ENCODE results near the gene SLC39A11. TPM values are rescaled to one million over a fixed set of nuclear protein-coding genes. Genes with fewer than 3 reads are reported as not detected.

Gene SLC39A11
- total RNA-seq, 1 donor from 2014 or later: 21.5 TPM

DNA sequence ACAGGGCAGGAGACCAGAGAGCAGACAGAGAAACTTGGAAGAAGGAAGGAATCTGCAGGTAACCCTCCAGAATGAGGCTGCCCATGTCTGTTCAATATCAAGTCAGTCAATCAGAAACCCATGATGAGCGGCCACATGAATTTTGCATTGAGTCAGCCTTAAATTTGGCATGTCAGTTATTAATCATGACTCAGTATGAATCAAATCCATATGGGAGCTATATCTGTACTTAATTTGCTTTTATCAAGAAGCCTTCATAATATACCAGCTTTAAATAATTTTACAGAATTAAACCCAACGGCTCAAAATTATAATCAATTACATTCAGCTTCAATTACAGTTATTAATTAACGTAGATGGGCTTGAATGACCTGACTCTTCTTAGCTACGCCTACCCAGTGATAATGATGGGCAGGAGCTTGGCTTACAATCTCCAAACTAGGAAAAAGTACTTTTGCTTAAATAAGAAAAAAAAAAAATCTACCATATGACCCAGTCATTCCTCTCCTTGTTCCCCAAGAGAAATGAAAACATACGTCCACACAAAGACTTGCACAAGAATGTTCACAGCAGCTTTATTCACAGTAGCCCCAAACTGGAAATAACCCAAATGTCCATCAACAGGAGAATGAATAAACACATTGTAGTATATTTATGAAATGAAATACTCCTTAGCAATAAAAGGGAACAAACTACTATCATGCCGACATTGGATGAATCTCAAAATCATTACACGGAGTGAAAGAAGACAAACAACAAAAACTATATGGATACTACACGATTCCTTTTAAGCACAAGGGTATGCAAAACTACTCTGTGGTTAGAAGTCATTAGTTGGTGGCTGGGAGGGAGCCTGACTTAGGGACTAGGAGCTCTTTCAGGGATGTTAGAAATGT, 48.6 kb downstream of the SLC39A11 start:
- H3K27ac Mint-ChIP-seq (ENCODE audit: unreplicated experiment): no peak overlapping the region
- Histone ChIP-seq H4K20me1 (ENCODE audit: insufficient read depth, low read length) (peaks cover 4% of the 10 kb centered on the region), H3K9ac (ENCODE audit: low read length) (no peak overlapping the region), H3K27me3 (ENCODE audit: insufficient read depth, low read length) (no peaks in the 10 kb centered on the region), H3K4me2 (ENCODE audit: low read length) (peak overlapping the region; percentile 62), H3K27ac (ENCODE audit: low read depth, low read length) (no peak overlapping the region), H2AFZ (ENCODE audit: low read depth, low read length) (no peak overlapping the region), H3K9me3 (ENCODE audit: insufficient read depth, low read depth, low read length) (no peaks in the 10 kb centered on the region), H3K36me3 (ENCODE audit: insufficient read depth, low read length) (no peaks in the 10 kb centered on the region), H3K4me1 (ENCODE audit: insufficient read depth, low read length) (peaks cover 7% of the 10 kb centered on the region), H3K4me3 (ENCODE audit: insufficient read depth, low read depth, low read length) (no peak overlapping the region), H3K79me2 (ENCODE audit: insufficient read depth, low read length) (no peaks in the 10 kb centered on the region)
- DNase-seq (ENCODE audit: low read depth) (peak; percentile 67), FAIRE-seq (no peak)
- peaks cover 16% of the 10 kb centered on the region for H3K36me3 Mint-ChIP-seq (ENCODE audit: low read depth, unreplicated experiment)
- H3K4me1 Mint-ChIP-seq (ENCODE audit: low read depth, unreplicated experiment): peaks cover 6% of the 10 kb centered on the region
- TF ChIP-seq EZH2 (IDR thresholded peaks at IDR 0.05; ENCODE audit: insufficient read depth, low read length): no peak
- TF ChIP-seq, protein P1, sequence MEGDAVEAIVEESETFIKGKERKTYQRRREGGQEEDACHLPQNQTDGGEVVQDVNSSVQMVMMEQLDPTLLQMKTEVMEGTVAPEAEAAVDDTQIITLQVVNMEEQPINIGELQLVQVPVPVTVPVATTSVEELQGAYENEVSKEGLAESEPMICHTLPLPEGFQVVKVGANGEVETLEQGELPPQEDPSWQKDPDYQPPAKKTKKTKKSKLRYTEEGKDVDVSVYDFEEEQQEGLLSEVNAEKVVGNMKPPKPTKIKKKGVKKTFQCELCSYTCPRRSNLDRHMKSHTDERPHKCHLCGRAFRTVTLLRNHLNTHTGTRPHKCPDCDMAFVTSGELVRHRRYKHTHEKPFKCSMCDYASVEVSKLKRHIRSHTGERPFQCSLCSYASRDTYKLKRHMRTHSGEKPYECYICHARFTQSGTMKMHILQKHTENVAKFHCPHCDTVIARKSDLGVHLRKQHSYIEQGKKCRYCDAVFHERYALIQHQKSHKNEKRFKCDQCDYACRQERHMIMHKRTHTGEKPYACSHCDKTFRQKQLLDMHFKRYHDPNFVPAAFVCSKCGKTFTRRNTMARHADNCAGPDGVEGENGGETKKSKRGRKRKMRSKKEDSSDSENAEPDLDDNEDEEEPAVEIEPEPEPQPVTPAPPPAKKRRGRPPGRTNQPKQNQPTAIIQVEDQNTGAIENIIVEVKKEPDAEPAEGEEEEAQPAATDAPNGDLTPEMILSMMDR (IDR thresholded peaks at IDR 0.05; ENCODE audit: insufficient read depth, low read depth, low read length): no peak
- no peaks in the 10 kb centered on the region for H3K27me3 Mint-ChIP-seq (ENCODE audit: low read depth, unreplicated experiment)
- H3K9me3 Mint-ChIP-seq (ENCODE audit: unreplicated experiment): peaks cover 23% of the 10 kb centered on the region
- H3K4me3 Mint-ChIP-seq (ENCODE audit: unreplicated experiment): no peak overlapping the region

DNA sequence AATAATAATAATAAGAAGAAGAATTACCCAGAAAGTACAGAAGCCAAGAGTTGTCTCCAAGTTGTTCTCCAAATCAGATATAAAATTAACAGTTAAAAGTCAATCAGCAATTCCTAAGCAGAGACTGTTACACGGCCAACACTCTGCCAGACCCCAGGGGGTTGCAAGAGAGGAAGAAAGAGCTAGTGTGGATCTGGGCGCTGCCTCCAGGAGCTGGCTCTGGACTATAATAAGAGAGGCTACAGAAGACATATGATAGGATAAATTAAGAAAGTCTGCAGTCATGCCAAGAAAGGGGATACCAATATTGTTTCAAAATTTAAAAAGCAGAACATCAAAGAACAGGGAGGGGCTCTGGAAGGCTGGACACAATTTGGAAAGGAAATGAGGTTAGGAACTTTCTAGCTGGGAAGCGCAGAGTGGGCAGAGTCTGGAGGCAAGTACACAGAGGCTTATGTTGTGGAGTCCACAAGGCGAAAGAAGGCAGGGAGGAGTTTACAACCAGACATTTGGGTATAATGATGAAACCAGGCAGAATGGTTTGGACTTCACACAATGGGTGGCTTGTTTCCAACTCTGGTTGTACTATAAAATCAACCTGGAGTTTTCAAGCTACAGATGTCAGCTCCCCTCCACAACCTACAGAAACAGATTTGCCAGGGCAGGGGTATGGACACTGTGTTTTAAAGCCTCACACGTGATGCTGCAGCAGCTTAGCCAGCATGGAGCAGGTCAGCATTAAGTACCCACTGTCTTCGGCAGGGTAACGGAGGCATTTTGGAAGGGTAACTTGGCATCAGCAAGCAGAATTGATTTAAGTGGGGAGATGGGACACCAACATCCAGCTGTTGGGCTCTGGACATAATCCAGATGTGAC, 49.4 kb downstream of the SLC39A11 start:
- no peak for TF ChIP-seq EZH2 (IDR thresholded peaks at IDR 0.05; ENCODE audit: insufficient read depth, low read length)
- TF ChIP-seq, protein P1 (IDR thresholded peaks at IDR 0.05; ENCODE audit: insufficient read depth, low read depth, low read length): no peak
- Histone ChIP-seq H4K20me1 (ENCODE audit: insufficient read depth, low read length) (peaks cover 4% of the 10 kb centered on the region), H3K9me3 (ENCODE audit: insufficient read depth, low read depth, low read length) (no peaks in the 10 kb centered on the region), H3K4me2 (ENCODE audit: low read length) (peak overlapping the region; percentile 62), H2AFZ (ENCODE audit: low read depth, low read length) (no peak overlapping the region), H3K4me1 (ENCODE audit: insufficient read depth, low read length) (peaks cover 7% of the 10 kb centered on the region), H3K9ac (ENCODE audit: low read length) (no peak overlapping the region), H3K79me2 (ENCODE audit: insufficient read depth, low read length) (no peaks in the 10 kb centered on the region), H3K36me3 (ENCODE audit: insufficient read depth, low read length) (no peaks in the 10 kb centered on the region), H3K27me3 (ENCODE audit: insufficient read depth, low read length) (no peaks in the 10 kb centered on the region), H3K27ac (ENCODE audit: low read depth, low read length) (no peak overlapping the region), H3K4me3 (ENCODE audit: insufficient read depth, low read depth, low read length) (no peak overlapping the region)
- Mint-ChIP-seq H3K9me3 (ENCODE audit: unreplicated experiment) (peaks cover 24% of the 10 kb centered on the region), H3K4me1 (ENCODE audit: low read depth, unreplicated experiment) (peaks cover 6% of the 10 kb centered on the region), H3K27me3 (ENCODE audit: low read depth, unreplicated experiment) (no peaks in the 10 kb centered on the region), H3K36me3 (ENCODE audit: low read depth, unreplicated experiment) (peaks cover 15% of the 10 kb centered on the region), H3K4me3 (ENCODE audit: unreplicated experiment) (no peak overlapping the region), H3K27ac (ENCODE audit: unreplicated experiment) (no peak overlapping the region)
- DNase-seq (ENCODE audit: low read depth): peak; percentile 39
- FAIRE-seq: no peak

Measured in astrocyte (in vitro differentiated cells and primary cell).